A375 (cell line): ENCODE results near the gene OR5AU1. TPM values are rescaled to one million over a fixed set of nuclear protein-coding genes. Genes with fewer than 3 reads are reported as not detected.

ENCODE experiments used
- small RNA-seq: library from RNA; depleted of rRNA; stranded (forward); fragments of <200 nt; gene quantifications from one replicate; pipeline ENCODE3, GENCODE V24; 2014
- total RNA-seq: library from RNA; depleted of rRNA; stranded (reverse); fragments of >200 nt; shearing (Covaris generic); gene quantifications from 2 replicates; pipeline ENCODE4 v1.2.3, GENCODE V29; 2014; rRNA removed

Gene OR5AU1
- not detected in 2 replicates for total RNA-seq

DNA sequence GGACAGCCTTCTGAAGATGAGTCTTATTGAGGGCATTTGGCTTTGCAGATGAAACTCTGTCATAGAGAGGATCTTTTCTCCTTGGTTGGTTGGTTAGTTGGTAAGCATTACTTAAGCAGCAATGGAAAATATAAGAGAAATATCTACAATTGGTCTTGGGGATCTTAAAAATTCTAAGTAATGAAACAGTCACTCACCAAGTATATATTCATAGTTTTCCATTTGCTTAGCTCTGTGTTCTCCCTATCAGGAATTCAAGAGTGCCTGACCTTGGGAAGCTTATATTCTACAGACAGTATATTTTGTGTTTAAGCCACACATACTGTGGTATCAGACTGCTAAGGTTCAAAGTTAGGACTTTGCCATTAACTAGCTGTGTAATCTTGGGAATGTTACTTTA lies at the start of gene OR5AU1:
TSS of gene OR5AU1 (minus strand) at position 101 of the 400 bp plus-strand sequence. CDS start 191 bp downstream, outside the sequence.

Small RNA genes lying within 50 kb of the gene (small RNA-seq; reads per million reads assigned to genes)
- not detected for gene RNU6-252P

Other genes starting within 250 kb of the OR5AU1 start
- not detected in 2 replicates for gene RNASE2, start 200.6 kb downstream of the OR5AU1 start, total RNA-seq
- gene METTL17, start 166.1 kb downstream of the OR5AU1 start, total RNA-seq: 77.0 and 88.5 TPM in 2 replicates
- gene SLC39A2, start 156.8 kb downstream of the OR5AU1 start, total RNA-seq: not detected in 2 replicates
- gene NDRG2, start 131.0 kb downstream of the OR5AU1 start, total RNA-seq: 3.4 and 4.2 TPM in 2 replicates
- not detected in 2 replicates for gene TPPP2, start 125.8 kb downstream of the OR5AU1 start, total RNA-seq
- gene RNASE13, start 121.3 kb downstream of the OR5AU1 start, total RNA-seq: not detected in 2 replicates
- gene RNASE7, start 113.7 kb downstream of the OR5AU1 start, total RNA-seq: not detected in 2 replicates
- gene RNASE8, start 98.2 kb downstream of the OR5AU1 start, total RNA-seq: not detected in 2 replicates
- 25.5 and 27.5 TPM in 2 replicates for gene ARHGEF40, start 85.8 kb downstream of the OR5AU1 start, total RNA-seq
- gene ZNF219, start 57.4 kb downstream of the OR5AU1 start, total RNA-seq: 4.4 and 7.0 TPM in 2 replicates
- 0.53 TPM in 1 of 2 replicates, not detected in the other for gene TMEM253, start 55.0 kb downstream of the OR5AU1 start, total RNA-seq
- 780 and 859 TPM in 2 replicates for gene HNRNPC, start 113.4 kb upstream of the OR5AU1 start, total RNA-seq
- not detected in 2 replicates for gene RPGRIP1, start 124.0 kb upstream of the OR5AU1 start, total RNA-seq
- 104 and 106 TPM in 2 replicates for gene SUPT16H, start 228.0 kb upstream of the OR5AU1 start, total RNA-seq